HG03354 (cell line): ENCODE measurements around the gene NEGR1.

Experiments used
- ATAC-seq: cut with Tn5 transposase; IDR thresholded peaks from one replicate; pipeline ENCODE4 v1.9.1; 2021; ENCODE audit warnings: mild to moderate bottlenecking; ENCODE audit not compliant: unreplicated experiment, poor library complexity, severe bottlenecking

NEGR1 gene

GRCh38 chr1:71465093-71465492, 817.2 kb downstream of the NEGR1 start:
- no peak for ATAC-seq

GRCh38 chr1:71464016-71464415, 818.3 kb downstream of the NEGR1 start:
- no peak for ATAC-seq

GRCh38 chr1:71463144-71463543, 819.2 kb downstream of the NEGR1 start:
- no peak for ATAC-seq

GRCh38 chr1:71462247-71462646, 820.1 kb downstream of the NEGR1 start:
- ATAC-seq: no peak

- ATAC-seq: no peak
Measured at GRCh38 chr1:71461416-71461815, 820.9 kb downstream of the NEGR1 start.

GRCh38 chr1:71448444-71448843, 833.9 kb downstream of the NEGR1 start:
- no peak for ATAC-seq

- no peak for ATAC-seq
Measured at GRCh38 chr1:71438626-71439025, 843.7 kb downstream of the NEGR1 start.

GRCh38 chr1:71435951-71436350, 846.4 kb downstream of the NEGR1 start:
- ATAC-seq: no peak

GRCh38 chr1:71434240-71434639, 848.1 kb downstream of the NEGR1 start:
- no peak for ATAC-seq

- ATAC-seq: no peak
Measured at GRCh38 chr1:71428029-71428428, 854.3 kb downstream of the NEGR1 start.

GRCh38 chr1:71427066-71427465, 855.3 kb downstream of the NEGR1 start:
- ATAC-seq: no peak

- ATAC-seq: no peak
Measured at GRCh38 chr1:71424536-71424935, 857.8 kb downstream of the NEGR1 start.

GRCh38 chr1:71422221-71422620, 860.1 kb downstream of the NEGR1 start:
- ATAC-seq: no peak

GRCh38 chr1:71417421-71417820, 864.9 kb downstream of the NEGR1 start:
- no peak for ATAC-seq

GRCh38 chr1:71414179-71414578, 868.2 kb downstream of the NEGR1 start:
- ATAC-seq: no peak

- ATAC-seq: no peak
Measured at GRCh38 chr1:71413441-71414175, 868.7 kb downstream of the NEGR1 start.

GRCh38 chr1:71400050-71400449, 882.3 kb downstream of the NEGR1 start:
- ATAC-seq: no peak

GRCh38 chr1:71399594-71399993, 882.7 kb downstream of the NEGR1 start:
- no peak for ATAC-seq

GRCh38 chr1:71393301-71393700, 889.0 kb downstream of the NEGR1 start:
- ATAC-seq: no peak

GRCh38 chr1:71390518-71390917, 891.8 kb downstream of the NEGR1 start:
- ATAC-seq: no peak

- ATAC-seq: no peak
Measured at GRCh38 chr1:71377886-71378285, 904.5 kb downstream of the NEGR1 start.

- no peak for ATAC-seq
Measured at GRCh38 chr1:71372496-71372895, 909.8 kb downstream of the NEGR1 start.
